Activated naive CD4-positive, alpha-beta T cell treated with anti-CD3 and anti-CD28 coated beads, Interleukin-2, amount 50 U/mL, for 16 hours (primary cell): ENCODE data around the gene ETAA1.

Source experiments
- DNase-seq: peaks from one replicate; pipeline ENCODE4 v3.0.0-alpha.2; 2020

The ETAA1 gene

DNA sequence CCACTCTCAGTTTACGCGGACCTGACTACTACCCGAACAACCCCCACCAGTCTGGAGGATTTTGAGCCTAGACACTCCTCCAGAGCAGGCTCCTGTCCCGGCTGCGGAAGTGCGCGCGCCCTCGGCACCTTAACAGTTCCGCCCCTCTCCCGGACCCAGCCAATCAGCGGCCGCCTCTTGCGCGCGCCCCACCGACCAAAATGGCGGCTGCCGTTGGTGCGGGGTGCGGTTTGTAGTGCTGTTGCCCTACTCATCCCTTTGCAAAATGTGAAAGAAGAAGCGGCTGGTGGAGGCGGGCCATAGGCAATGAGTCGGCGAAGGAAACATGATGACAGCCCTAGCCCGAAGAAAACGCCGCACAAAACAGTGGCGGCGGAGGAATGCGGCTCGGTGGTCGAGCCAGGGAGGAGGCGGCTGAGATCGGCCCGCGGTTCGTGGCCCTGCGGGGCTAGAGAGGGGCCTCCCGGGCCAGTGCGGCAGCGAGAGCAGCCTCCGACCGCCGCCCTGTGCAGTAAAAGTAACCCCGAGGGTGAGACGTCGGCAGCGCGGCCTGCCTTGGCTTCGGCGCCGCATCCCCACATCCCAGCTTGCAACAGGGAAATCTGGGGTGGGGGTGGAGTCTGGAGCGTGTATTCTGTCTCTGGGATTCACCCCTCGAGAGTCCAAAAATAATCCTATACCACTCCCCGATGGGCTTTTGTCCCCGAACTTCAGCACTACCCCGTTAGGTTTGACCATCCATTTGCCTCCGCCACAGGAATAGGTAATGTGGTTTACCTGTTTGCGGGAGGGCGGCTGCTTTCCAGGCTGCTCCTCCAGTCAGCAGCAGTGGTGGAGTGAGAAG, at the start of gene ETAA1:
ETAA1 (plus strand) TSS at position 191 of the 844 bp plus-strand sequence; CDS start at position 307, 116 bp downstream.
- peak; percentile 94 for DNase-seq

- no peak for DNase-seq
These were observed 30.2 kb upstream of the ETAA1 start for GRCh38 chr2:67366832-67367412.

DNA sequence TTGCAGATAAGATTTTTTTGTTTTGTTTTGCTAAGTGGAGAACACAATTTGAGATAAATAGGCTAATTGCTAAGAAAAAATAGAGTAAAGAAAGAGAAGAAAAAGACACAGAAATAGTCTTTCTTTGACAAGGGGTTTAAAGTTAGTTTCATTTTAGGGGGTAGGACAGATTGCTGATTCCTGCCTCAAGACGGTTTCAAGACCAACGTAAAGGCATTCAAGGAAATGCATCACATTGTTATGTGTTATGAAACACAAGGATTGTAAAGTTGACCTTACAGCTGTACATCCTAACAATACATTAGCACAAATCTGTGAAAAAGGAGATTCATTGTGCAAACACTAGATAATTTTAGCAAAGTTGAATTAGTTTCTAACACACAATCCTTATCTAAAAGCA, 22.7 kb upstream of the ETAA1 start:
- no peak for DNase-seq

DNA sequence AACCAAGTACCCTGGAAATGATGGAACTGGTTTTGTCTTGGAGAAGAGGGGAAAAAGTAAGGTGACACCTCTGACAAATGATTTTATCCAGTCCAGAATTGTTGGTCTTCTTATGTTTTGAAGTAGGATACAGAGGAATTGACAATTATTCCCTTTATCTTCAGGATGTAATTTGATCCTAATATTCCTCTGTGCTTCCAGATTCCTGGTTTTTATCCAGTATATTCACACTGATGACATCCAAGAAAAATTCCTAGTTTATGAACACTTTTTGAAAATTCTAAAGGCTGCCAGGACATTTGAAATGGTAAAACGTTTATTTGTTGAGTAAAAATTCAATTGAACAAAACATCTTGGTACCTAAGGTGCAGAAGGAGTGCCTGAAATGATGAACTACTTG, 22.2 kb upstream of the ETAA1 start:
- no peak for DNase-seq

DNA sequence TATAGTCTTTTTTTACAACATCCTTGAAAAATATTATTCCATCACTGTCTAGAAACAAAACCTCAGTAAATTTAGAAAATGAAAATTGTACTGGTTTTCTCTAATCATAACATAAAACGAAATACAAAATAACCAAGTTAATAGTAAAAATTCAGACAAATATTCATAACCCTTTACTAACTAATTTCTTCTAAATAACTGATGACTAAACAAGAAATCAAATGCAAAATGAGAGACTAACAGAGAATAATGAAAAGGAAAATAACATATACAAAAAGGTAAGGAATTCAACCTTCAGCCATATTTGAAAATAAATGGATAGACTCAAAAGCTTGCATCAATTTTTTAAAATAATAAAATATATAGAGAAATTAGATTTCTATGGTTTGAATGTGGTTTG, 18.6 kb upstream of the ETAA1 start:
- no peak for DNase-seq

DNA sequence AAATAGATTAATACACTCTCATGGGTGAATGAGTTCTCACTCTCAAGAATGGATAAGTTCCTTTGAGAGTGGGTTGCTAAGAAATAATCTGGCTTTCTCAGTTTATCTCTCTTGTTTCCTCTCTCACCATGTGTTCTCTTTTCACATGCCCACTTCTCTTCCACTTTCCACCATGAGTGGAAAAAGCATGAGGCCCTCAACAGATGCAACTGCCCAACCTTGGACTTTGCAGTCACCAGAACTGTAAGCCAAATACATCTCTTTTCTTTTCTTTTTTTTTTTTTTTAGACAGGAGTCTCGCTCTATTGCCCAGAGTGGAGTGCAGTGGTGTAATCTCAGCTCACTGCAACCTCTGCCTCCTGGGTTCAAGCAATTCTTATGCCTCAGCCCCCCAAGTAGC, 18.1 kb upstream of the ETAA1 start:
- no peak for DNase-seq

- DNase-seq, result no peak
These were observed 12.9 kb upstream of the ETAA1 start for GRCh38 chr2:67384123-67384822.

DNA sequence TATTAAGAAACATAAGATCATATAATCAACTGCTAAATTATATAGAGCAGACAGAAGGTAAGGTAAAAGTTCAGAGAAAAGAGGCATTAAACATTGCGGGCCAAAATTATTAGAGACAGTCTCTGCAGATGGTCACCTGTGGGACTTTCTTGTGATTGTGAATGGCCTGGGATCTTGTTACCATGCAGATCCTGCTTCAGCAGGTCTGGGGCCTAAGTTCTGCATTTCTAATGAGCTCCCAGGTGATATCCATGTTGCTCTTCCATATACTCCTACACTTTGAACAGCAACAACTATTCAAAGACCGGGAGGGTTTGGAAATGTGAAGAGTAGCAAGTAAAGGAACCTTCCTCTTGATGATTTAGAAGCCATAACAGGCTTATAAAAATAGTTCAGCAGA, 8.5 kb upstream of the ETAA1 start:
- DNase-seq, result no peak

DNA sequence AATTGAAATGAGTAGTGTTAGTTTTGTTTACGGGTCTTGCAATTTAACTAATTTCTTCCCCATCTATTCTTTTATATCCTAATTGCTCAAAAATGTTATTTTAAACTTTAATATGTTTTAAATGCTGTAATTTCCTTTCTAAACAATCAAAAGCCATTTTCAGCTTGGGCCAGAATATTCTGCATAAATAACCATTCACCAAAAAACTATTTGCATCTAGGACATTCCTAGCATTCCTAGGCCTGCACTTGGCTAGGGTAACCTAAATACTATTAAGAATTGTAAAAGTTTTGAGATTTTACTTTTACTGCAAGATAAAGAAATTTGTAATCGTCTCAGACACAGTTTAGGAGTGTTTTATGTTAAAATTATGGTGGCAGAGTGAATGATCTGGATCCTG, 7.8 kb upstream of the ETAA1 start:
- DNase-seq, result no peak

DNA sequence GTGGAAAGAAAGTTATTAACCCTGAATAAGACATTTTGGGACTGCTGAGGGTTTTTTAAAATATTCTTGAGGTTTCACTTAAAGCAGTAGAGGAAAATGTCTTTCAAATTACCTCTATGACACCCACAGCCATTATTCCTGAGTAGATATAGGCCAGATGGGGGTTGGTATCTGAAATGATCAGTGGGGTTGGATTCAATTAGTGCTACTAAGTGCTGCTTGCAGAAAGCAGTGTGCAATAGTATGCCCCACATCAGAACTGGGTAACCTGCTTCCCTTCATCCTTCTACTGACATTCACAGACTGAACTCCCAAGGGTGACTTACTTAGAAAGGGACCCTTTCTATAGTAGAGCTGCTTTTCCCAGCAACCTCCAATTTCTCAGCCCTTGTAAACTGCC, 7.3 kb upstream of the ETAA1 start:
- DNase-seq, result no peak

DNA sequence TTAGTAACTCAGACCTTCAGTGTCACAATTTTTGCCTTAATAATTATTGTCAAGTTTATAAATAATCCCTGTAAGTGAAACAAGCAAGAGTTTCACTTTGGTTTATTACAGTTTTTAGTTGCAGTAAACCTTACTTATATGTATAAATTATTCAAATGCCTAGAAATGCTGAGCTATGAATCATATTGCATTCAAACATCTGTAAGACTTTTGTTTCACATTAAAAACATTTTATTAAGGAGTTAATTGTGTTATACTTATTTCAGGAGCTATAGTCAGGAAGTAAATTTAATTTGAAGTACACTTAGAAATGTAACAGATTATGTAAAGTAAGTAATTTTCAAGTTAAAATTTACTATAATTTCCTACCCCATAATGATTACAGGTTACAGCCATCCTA, 3.9 kb upstream of the ETAA1 start:
- no peak for DNase-seq

DNA sequence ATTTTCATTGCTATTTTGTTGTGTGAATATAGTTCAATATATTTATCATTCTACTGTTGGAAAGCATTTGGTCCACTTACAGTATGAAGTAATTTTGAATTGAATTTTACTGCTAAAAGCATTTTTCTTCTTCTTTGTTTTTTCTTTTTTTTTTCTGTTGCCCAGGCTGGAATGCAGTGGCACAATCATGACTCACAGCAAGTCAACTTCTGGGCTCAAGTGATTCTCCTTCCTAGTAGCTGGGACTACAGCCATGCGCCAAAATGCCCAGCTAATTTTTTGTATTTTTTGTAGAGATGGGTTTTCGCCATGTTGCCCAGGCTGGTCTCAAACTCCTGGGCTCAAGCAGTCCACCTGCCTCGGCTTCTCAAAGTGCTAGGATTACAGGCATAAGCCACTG, 2.4 kb upstream of the ETAA1 start:
- no peak for DNase-seq

DNA sequence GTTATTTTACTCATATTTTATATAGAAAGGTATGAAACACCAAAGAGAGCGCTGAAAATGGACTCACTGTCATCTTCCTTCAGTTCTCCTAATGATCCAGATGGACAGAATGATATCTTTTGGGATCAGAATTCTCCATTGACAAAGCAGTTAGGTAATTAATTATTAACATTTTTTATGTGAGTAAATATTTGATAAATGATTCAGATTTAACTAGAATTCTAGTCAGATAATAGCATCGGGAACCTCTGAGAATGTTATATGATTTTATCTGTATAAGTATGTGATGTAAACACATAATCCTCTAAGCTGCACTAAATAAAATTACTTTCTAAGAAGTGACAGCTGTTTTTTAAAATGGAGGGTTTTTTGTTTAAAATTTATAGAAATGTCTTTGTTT, 2.0 kb downstream of the ETAA1 start:
- no peak for DNase-seq

GRCh38 chr2:67399831-67400489, 2.8 kb downstream of the ETAA1 start:
- DNase-seq, result no peak

- DNase-seq, result no peak
These were observed 3.7 kb downstream of the ETAA1 start for GRCh38 chr2:67400560-67401485.

DNA sequence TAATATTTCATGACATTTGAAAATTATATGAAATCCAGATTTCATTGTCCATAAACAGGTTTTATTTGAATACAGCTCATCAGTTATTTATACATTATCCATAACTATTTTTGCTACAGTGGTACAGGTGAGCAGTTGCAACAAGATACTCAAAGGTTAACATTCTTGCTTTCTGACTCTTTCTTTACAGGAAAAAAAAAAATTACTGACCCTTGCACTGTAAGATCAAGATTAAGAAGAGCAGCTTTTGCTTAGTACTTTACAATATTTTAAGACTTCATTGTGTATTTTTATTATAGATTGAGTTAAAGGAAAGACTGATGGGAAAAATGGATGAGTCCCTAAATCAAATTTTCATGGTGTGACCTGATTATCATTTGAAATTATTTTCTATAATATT, 11.2 kb downstream of the ETAA1 start:
- DNase-seq, result no peak

- no peak for DNase-seq
These were observed 15.3 kb downstream of the ETAA1 start for GRCh38 chr2:67412424-67412823.

- DNase-seq, result no peak
These were observed 17.7 kb downstream of the ETAA1 start for GRCh38 chr2:67414867-67415266.

DNA sequence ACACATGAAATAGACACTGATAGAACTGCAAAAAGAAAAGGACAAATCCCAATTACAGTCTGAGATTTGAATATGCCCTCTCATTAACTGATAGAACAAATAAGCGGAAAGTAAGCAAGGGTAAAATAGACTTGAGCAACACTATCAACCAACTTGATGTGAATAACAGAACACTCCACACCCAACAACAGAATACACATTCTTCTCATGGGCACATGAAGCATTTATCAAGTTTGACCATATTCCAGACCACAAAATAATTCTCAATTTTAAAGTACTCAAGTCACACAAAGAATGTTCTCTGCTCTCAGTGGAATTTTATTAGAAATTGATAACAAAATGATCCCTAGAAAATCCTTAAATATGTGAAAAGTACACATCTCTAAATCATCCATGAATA, 19.0 kb downstream of the ETAA1 start:
- DNase-seq, result no peak

GRCh38 chr2:67423489-67423888, 26.4 kb downstream of the ETAA1 start:
- DNase-seq, result no peak

- DNase-seq, result no peak
These were observed 39.1 kb downstream of the ETAA1 start for GRCh38 chr2:67436221-67436620.

DNA sequence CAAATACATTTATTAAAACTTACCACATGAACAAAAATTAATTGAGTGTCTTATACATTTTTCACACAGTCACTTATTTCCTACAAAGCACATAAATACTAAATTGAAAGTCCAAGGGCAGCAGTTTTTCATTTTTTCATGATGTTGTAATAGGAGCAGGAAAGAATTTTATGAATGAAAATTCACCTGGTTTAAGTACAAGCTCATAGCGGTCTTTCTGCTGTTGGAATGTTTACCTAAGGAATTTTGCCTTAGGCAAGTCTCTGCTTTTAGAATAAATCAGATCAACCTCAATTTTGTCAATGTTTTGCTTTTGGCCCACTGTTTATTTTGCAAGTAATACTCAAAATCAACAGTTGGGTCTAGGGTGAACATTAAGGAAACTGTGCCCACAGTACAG, 40.0 kb downstream of the ETAA1 start:
- DNase-seq, result no peak
